22Rv1 (cell line): ENCODE measurements around the gene POFUT2.

ENCODE experiments used
- H3K27ac ChIP-seq: fragments of 450-650 bp; 2 replicates; pipeline ENCODE4 v1.5.1; 2017
- CTCF ChIP-seq: fragments of 450-650 bp; IDR thresholded peaks from 2 replicates; pipeline ENCODE4 v1.5.1; 2017; ENCODE audit warnings: mild to moderate bottlenecking
- ZFX ChIP-seq: fragments of 450-650 bp; IDR thresholded peaks from 2 replicates; pipeline ENCODE4 v1.6.1; 2017; ENCODE audit warnings: antibody characterized with exemption, borderline replicate concordance

POFUT2 gene

DNA sequence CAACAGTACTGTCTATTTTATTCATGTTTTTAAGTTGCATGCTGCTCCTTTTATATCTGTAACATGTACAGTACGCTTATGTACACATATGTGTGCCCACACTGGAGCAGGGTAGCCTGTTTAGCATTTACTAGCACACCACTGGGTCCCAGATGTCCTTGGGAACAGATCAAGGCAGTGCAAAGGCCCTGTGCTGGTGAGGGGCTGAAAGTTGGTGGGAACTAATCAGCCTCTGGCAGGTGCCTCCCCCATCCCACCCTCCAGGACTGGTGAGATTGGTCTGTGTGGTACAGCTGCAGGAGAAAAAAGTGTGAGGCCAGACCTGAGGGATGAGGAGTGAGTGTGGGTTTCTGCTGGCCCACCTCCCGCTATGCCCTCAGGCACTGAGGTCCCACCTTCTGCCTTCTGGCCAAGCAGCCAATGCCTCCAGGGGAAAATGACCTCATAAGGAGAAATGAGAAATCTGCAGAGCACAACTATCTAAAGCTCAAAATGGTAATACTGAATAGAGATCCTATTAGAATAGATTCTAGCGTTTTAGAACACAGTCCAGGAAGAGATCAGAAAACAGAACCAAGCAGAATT is 58.9 kb downstream of the POFUT2 start:
- no peak for TF ChIP-seq ZFX
- TF ChIP-seq CTCF, result no peak
- no peak overlapping the region for H3K27ac ChIP-seq

- no peak overlapping the region for H3K27ac ChIP-seq
- TF ChIP-seq CTCF (no peak), ZFX (no peak)
Measured at GRCh38 chr21:45228171-45228641, 59.5 kb downstream of the POFUT2 start.

GRCh38 chr21:45227735-45228134 is 60.0 kb downstream of the POFUT2 start:
- no peak overlapping the region for H3K27ac ChIP-seq
- TF ChIP-seq CTCF, result no peak
- no peak for TF ChIP-seq ZFX

DNA sequence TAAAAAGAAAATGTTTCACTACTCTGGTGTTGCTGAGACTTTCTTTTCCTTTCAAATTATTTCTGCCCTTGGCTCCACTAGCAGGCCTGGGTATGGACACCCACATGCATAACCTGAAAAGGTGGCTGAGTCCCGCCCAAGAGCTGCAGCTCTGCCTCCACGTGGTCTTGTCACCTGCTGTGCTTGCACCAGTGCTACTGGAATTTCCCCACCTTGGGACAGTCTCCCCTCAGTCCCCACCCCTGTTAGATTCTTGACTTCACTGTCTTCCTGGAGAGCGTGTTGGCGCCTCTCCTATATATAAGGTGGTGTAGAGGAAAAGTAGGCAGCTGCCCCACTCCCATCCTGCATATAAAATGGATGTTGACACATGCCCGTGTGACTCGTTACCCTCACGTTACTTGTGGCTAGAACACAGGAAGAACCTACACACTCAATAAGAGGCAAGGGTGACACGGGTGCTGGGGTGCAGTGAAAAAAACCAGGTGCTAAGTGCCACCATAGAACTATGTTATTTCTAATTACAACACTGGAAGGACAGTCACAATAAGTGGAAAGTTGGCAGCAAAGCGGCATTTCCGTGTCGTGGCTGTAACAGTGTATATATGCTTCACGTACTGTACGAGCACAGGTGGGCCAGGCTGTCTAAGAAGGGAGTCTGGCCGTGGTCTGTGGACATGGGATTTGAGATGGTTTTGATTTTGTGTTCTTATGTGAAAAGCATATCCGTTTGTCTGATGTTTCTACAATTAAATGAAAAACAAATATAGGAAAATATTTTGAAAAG is 61.0 kb downstream of the POFUT2 start:
- TF ChIP-seq ZFX (no peak), CTCF (no peak)
- H3K27ac ChIP-seq, result no peak overlapping the region

DNA sequence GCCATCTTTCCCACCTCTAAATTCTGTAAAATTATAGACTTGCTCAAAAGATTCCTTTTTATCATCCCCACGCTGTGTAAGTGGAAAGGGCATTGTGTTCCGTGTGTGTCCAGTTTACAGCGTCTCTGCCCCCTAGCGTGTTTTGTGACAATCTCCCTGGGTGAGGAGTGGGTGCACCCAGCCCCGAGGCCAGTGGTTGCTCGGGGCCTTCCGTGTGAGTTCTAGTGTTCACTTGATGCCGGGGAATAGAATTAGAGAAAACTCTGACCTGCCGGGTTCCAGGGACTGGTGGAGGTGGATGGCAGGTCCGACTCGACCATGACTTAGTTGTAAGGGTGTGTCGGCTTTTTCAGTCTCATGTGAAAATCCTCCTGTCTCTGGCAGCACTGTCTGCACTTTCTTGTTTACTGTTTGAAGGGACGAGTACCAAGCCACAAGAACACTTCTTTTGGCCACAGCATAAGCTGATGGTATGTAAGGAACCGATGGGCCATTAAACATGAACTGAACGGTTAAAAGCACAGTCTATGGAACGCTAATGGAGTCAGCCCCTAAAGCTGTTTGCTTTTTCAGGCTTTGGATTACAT is 61.9 kb downstream of the POFUT2 start:
- H3K27ac ChIP-seq, result no peak overlapping the region
- TF ChIP-seq CTCF (no peak), ZFX (no peak)

DNA sequence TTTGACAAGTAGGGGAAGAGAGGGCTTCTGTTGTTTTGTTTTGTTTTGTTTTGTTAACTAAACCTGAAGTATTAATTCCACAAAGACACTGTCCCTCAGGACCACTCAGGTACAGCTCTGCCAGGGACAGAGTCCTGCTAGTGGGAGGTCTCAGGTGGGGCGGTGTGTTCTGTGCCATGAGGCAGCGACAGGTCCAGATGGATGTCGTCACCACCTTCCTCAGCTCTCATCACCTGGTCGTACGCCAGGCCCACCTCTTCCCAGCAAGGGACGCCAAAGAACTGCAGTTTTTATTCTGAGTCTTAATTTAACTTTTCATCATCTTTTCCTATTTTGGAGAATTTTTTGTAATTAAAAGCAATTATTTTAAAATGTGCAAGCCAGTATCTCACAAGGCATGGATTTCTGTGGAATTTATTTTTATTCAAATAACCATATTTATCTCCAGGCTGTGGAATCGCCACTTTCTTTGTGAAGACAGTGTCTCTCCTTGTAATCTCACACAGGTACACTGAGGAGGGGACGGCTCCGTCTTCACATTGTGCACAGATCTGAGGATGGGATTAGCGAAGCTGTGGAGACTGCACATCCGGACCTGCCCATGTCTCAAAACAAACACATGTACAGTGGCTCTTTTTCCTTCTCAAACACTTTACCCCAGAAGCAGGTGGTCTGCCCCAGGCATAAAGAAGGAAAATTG is 62.5 kb downstream of the POFUT2 start:
- no peak overlapping the region for H3K27ac ChIP-seq
- TF ChIP-seq CTCF, result no peak
- no peak for TF ChIP-seq ZFX
